Ishikawa (cell line): ENCODE results near the gene ZNF765.

Experiments used
- CEBPB ChIP-seq: IDR thresholded peaks from 2 replicates; pipeline ENCODE4 v1.6.1; 2012
- CREB1 ChIP-seq: IDR thresholded peaks from 2 replicates; pipeline ENCODE4 v1.6.1; 2012; ENCODE audit warnings: low read depth
- EGR1 ChIP-seq: IDR thresholded peaks from 2 replicates; pipeline ENCODE4 v1.6.1; 2012
- EP300 ChIP-seq: IDR thresholded peaks from 2 replicates; pipeline ENCODE4 v1.6.1; 2012; ENCODE audit warnings: borderline replicate concordance
- FOXM1 ChIP-seq: IDR thresholded peaks from 2 replicates; pipeline ENCODE4 v1.6.1; 2012; ENCODE audit warnings: low read depth, borderline replicate concordance
- NFIC ChIP-seq: IDR thresholded peaks from 2 replicates; pipeline ENCODE4 v1.6.1; 2012
- RAD21 ChIP-seq: IDR thresholded peaks from 2 replicates; pipeline ENCODE4 v1.6.1; 2012; ENCODE audit warnings: low read depth
- TAF1 ChIP-seq: IDR thresholded peaks from 2 replicates; pipeline ENCODE4 v1.6.1; 2012; ENCODE audit warnings: low read depth, mild to moderate bottlenecking
- TCF12 ChIP-seq: IDR thresholded peaks from 2 replicates; pipeline ENCODE4 v1.6.1; 2012; ENCODE audit warnings: low read depth
- TEAD4 ChIP-seq: IDR thresholded peaks from 2 replicates; pipeline ENCODE4 v1.6.1; 2012
- YY1 ChIP-seq: IDR thresholded peaks from 2 replicates; pipeline ENCODE4 v1.6.1; 2012; ENCODE audit warnings: low read depth
- ZBTB7A ChIP-seq: IDR thresholded peaks from 2 replicates; pipeline ENCODE4 v1.6.1; 2012; ENCODE audit warnings: low read depth
- TF ChIP-seq, protein P1 (sequence below): IDR thresholded peaks from 2 replicates; pipeline ENCODE4 v1.6.1; 2012
- TF ChIP-seq, protein P2 (sequence below): IDR thresholded peaks from 2 replicates; pipeline ENCODE4 v1.6.1; 2012; ENCODE audit warnings: low read depth, mild to moderate bottlenecking
- TF ChIP-seq, protein P3 (sequence below): IDR thresholded peaks from 2 replicates; pipeline ENCODE4 v1.6.1; 2012

ZNF765 gene

DNA sequence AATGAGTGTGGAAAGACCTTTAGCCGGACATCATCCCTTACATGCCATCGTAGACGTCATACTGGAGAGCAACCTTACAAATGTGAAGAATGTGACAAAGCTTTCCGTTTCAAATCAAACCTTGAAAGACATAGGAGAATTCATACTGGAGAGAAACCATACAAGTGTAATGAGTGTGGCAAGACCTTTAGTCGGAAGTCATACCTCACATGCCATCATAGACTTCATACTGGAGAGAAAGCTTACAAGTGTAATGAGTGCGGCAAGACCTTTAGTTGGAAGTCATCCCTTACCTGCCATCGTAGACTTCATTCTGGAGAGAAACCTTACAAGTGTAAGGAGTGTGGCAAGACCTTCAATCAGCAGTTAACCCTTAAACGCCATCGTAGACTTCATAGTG is 60.9 kb downstream of the ZNF765 start:
- TF ChIP-seq CEBPB = no peak
- TF ChIP-seq TAF1 = no peak
- no peak for TF ChIP-seq TEAD4
- TF ChIP-seq, protein P1, sequence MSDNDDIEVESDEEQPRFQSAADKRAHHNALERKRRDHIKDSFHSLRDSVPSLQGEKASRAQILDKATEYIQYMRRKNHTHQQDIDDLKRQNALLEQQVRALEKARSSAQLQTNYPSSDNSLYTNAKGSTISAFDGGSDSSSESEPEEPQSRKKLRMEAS = no peak

DNA sequence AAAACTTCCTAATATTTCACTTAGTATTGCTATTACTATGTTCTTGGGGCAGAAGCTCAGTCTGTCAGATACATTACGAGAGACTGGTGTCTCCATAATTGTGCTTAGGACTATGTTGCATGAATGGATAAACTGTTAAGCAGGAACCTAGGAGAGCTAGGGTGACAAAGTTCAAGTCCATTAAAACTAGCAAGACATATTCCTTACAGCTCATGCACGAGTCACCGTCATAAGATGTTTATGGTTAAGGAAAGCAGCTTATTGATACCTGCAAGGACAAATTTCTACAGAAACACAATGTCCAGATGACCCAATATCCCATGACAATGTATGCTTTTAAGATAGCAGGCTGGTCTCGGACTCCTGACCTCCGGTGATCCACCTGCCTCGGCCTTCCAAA is 66.9 kb downstream of the ZNF765 start:
- TF ChIP-seq, protein P1 = no peak
- TF ChIP-seq YY1 (no peak), NFIC (no peak), FOXM1 (no peak), EP300 (no peak), EGR1 (no peak), CREB1 (no peak), CEBPB (no peak), TEAD4 (no peak), TCF12 (no peak), ZBTB7A (no peak), TAF1 (no peak), RAD21 (no peak)
- TF ChIP-seq, protein P2, sequence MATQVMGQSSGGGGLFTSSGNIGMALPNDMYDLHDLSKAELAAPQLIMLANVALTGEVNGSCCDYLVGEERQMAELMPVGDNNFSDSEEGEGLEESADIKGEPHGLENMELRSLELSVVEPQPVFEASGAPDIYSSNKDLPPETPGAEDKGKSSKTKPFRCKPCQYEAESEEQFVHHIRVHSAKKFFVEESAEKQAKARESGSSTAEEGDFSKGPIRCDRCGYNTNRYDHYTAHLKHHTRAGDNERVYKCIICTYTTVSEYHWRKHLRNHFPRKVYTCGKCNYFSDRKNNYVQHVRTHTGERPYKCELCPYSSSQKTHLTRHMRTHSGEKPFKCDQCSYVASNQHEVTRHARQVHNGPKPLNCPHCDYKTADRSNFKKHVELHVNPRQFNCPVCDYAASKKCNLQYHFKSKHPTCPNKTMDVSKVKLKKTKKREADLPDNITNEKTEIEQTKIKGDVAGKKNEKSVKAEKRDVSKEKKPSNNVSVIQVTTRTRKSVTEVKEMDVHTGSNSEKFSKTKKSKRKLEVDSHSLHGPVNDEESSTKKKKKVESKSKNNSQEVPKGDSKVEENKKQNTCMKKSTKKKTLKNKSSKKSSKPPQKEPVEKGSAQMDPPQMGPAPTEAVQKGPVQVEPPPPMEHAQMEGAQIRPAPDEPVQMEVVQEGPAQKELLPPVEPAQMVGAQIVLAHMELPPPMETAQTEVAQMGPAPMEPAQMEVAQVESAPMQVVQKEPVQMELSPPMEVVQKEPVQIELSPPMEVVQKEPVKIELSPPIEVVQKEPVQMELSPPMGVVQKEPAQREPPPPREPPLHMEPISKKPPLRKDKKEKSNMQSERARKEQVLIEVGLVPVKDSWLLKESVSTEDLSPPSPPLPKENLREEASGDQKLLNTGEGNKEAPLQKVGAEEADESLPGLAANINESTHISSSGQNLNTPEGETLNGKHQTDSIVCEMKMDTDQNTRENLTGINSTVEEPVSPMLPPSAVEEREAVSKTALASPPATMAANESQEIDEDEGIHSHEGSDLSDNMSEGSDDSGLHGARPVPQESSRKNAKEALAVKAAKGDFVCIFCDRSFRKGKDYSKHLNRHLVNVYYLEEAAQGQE = no peak
- TF ChIP-seq, protein P3, sequence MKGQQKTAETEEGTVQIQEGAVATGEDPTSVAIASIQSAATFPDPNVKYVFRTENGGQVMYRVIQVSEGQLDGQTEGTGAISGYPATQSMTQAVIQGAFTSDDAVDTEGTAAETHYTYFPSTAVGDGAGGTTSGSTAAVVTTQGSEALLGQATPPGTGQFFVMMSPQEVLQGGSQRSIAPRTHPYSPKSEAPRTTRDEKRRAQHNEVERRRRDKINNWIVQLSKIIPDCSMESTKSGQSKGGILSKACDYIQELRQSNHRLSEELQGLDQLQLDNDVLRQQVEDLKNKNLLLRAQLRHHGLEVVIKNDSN = no peak

DNA sequence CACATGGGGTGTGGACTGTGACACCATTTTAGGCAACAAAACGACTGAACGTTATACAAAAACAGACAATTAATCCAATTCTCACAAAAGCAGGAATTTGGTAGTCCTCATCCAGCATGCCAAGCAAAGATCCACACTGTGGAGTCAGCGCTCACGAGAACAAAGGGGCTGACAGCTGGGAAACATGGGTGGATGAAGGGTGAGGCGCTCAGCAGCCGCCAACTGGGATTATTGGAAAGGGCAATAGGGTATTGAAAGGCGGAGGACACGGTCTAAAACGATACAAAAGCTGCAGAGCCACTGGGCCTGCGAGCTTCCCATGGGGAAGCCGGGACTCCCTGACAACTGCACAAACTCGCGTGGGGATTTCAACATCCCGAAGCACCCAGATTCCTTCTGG is 67.9 kb downstream of the ZNF765 start:
- TF ChIP-seq TCF12 (no peak), TAF1 (no peak), TEAD4 (no peak), EGR1 (no peak), CREB1 (no peak), YY1 (no peak), RAD21 (no peak), NFIC (no peak), ZBTB7A (no peak), EP300 (no peak)
- TF ChIP-seq, protein P1 = no peak

DNA sequence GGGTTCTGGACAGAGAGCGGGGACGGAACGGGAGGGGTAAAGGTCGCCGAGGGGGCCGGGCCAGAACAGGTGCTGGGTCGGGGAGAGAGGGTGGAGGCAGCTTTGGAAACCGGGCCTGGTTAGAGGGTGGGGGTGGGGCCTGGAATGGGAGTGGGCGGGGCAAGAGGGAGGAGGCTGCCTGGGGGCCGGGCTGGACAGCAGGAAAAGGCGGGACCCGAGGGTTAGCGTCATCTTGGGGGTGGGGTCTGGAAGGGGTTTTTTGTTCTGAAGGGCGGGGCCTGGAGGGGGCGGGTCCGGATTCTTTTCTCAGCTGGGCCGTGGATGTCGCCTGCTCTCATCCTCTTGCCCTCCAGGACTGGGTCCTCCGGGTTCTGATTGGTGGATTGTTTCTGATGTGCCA is 68.3 kb downstream of the ZNF765 start:
- TF ChIP-seq TEAD4 (no peak), ZBTB7A (no peak), YY1 (no peak)

DNA sequence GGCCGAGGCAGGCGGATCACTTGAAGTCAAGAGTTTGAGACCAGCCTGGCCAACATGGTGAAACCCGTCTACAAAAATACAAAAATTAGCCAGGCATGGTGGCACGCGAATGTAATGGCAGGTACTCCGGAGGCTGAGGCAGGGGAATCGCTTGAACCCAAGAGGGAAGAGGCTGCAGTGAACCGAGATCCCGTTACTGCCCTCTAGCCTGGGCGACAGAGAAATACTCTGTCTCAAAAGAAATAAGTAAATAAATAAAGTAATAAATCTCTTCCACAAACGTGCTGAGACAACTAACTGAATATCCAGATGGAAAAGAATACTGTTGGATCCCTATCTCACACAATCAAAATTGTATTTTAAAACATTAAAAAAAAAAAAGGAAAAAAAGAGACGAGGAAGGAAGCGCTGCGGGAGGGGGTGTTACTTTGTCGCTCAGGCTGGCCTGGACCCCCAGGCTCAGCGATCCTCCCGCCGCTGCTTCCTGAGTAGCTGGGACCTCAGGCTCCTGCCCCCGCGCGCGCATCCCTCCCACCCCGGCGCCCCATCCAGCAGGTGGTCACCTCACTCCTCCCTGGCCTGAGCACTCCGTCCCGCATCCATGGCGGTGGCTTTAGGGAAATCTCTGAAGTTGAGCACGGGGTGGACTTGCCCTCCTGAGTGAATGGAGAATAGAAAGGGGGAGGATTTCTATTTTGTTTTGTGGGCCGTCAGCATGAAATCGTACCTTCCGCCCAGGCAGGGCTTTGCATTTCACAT is 72.0 kb downstream of the ZNF765 start:
- TF ChIP-seq, protein P1 = no peak
- TF ChIP-seq YY1 (no peak), CEBPB (no peak), TAF1 (no peak), NFIC (no peak), TEAD4 (no peak), EP300 (no peak), RAD21 (no peak), ZBTB7A (no peak; the same call in 1 of the 2 replicates), FOXM1 (no peak), CREB1 (no peak), EGR1 (no peak), TCF12 (no peak)
- TF ChIP-seq, protein P2 = no peak
- TF ChIP-seq, protein P3 = no peak
